Thoracic aorta (tissue), 2 donors: ENCODE measurements around the gene ATXN1. TPM values are rescaled to one million over a fixed set of nuclear protein-coding genes. Genes with fewer than 3 reads are reported as not detected.

ENCODE experiments used
- ATAC-seq: fragments of 150-250 bp; one replicate; pipeline ENCODE4 v1.8.0; 2017; ENCODE audit warnings: low read depth; ENCODE audit not compliant: insufficient number of reproducible peaks, low FRiP score
- DNase-seq: peaks from one replicate; pipeline ENCODE4 v3.0.0-alpha.2; 2020; ENCODE audit warnings: low spot score
- H3K27ac ChIP-seq, 2 donors: fragments of 200-600 bp; sonication (generic); 1 replicate in 1 of 2; 2 replicates in 1 of 2; pipeline ENCODE4 v1.5.1; 2016; ENCODE audit warnings: mild to moderate bottlenecking in 2 of 2, moderate library complexity in 2 of 2
- H3K27me3 ChIP-seq: fragments of 200-600 bp; sonication (generic); replicated peaks from 2 replicates; pipeline ENCODE4 v1.6.0; 2016; ENCODE audit warnings: mild to moderate bottlenecking; ENCODE audit not compliant: insufficient read depth
- H3K36me3 ChIP-seq: fragments of 200-600 bp; sonication (generic); one replicate; pipeline ENCODE4 v1.5.1; 2016
- H3K4me1 ChIP-seq, 2 donors: fragments of 200-600 bp; sonication (generic); 1 replicate in 1 of 2; 2 replicates in 1 of 2; pipeline versions ENCODE4 v1.5.1 to v1.6.0; 2016; ENCODE audit warnings: low read depth in 2 of 2, mild to moderate bottlenecking in 1 of 2; ENCODE audit not compliant: control insufficient read depth in 1 of 2
- H3K4me3 ChIP-seq: fragments of 200-600 bp; sonication (generic); 2 replicates; pipeline ENCODE4 v1.5.1; 2016; ENCODE audit warnings: mild to moderate bottlenecking
- H3K9me3 ChIP-seq: fragments of 200-600 bp; sonication (generic); 2 replicates; pipeline ENCODE4 v1.5.1; 2016
- total RNA-seq, 2 donors: library from RNA; depleted of rRNA; stranded (reverse); fragments of >200 nt; gene quantifications; one replicate each; pipeline versions ENCODE4 v1.1.0 to v1.2.3, GENCODE V29; 2016
- TF ChIP-seq, protein P1 (sequence below): fragments of 200-600 bp; sonication (generic); IDR thresholded peaks from one replicate; pipeline ENCODE4 v1.5.1; 2019; ENCODE audit warnings: antibody characterized with exemption

ATXN1 gene
- total RNA-seq, 2 donors from 2014 or later, result 59.8 to 62.4 TPM

DNA sequence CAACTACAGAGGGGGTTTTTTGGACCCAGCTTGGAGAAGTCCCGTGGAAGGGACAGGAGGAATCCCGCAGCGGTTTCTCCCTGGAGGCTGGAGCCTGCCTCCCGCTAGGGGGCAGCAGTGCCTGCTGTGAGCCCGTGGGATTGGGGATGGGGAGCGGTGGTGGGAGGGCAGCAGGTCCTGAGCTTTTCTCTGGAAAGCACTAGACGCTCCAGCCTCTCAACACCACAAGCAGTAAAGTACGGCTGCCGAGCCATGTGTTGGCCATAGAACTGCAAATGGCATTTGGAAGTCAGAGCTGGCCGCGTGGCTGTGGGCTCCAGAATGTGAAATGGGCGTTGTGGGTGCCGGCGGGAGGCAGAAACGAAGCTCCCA lies 475.1 kb downstream of the ATXN1 start:
- TF ChIP-seq, protein P1, sequence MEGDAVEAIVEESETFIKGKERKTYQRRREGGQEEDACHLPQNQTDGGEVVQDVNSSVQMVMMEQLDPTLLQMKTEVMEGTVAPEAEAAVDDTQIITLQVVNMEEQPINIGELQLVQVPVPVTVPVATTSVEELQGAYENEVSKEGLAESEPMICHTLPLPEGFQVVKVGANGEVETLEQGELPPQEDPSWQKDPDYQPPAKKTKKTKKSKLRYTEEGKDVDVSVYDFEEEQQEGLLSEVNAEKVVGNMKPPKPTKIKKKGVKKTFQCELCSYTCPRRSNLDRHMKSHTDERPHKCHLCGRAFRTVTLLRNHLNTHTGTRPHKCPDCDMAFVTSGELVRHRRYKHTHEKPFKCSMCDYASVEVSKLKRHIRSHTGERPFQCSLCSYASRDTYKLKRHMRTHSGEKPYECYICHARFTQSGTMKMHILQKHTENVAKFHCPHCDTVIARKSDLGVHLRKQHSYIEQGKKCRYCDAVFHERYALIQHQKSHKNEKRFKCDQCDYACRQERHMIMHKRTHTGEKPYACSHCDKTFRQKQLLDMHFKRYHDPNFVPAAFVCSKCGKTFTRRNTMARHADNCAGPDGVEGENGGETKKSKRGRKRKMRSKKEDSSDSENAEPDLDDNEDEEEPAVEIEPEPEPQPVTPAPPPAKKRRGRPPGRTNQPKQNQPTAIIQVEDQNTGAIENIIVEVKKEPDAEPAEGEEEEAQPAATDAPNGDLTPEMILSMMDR, result peak; percentile 68
- Histone ChIP-seq H3K27me3 (no peaks in the 10 kb centered on the region), H3K4me3 (no peak overlapping the region), H3K27ac (no peak overlapping the region), H3K36me3 (peaks cover 2% of the 10 kb centered on the region), H3K4me1 (no peaks in the 10 kb centered on the region), H3K9me3 (no peaks in the 10 kb centered on the region)
- ATAC-seq (no peak), DNase-seq (no peak)

DNA sequence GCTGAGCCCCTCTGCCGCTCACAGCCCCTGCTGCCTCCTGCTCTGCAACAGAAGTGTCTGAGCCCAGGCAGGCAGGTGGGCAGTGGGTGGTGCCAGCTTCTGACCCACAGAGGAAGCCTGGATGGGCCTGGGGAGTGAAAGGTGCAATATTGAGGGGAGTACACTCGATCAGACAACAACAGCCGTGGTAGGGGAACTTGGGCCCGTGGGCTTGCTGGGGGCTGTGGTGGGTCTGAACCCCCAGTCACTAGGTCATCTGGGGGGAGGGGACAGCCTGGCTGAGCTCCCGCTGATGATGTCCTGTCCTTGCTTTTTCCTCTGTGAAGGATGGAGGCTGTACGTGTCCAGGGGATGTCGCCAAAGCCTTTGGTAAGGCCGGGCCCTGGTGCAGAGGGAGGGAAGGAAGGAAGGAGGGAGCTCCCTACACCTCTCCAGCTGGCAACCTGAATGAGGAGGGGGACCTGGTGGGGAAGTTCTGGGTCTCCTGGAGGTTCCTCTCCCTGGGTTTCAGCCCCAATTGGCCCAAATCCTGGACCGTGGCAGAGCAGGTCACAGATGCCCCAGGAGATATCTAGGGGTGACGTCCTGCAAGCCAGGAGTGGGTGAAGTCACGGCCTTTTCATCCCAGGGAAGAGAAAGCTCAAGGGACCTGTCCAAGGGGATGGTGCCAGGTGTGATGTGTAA lies 475.7 kb downstream of the ATXN1 start:
- Histone ChIP-seq H3K9me3 (no peaks in the 10 kb centered on the region), H3K27ac (no peak overlapping the region), H3K27me3 (no peaks in the 10 kb centered on the region), H3K36me3 (peaks cover 2% of the 10 kb centered on the region), H3K4me1 (no peaks in the 10 kb centered on the region), H3K4me3 (no peak overlapping the region)
- DNase-seq (no peak), ATAC-seq (no peak)
- TF ChIP-seq, protein P1, result no peak

DNA sequence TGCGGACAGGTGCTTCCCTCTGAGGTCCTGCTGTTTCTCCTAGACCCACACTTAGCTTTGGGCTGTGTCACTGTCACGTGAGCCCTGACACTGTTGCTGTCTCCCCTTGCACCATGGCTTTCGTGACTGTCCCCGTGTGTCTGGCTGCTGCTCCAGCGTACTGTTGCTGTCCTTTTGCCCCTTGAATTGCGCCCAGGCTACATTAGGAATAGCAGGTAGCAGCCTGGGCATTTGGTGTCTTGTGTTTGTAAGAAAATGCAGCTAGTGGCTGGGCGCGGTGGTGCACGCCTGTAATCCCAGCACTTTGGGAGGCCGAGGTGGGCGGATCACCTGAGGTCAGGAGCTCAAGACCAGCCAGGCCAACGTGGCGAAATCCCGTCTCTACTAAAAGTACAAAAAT lies 476.8 kb downstream of the ATXN1 start:
- Histone ChIP-seq H3K9me3 (no peaks in the 10 kb centered on the region), H3K27me3 (no peaks in the 10 kb centered on the region), H3K4me1 (no peaks in the 10 kb centered on the region), H3K4me3 (no peak overlapping the region), H3K27ac (no peak overlapping the region), H3K36me3 (peaks cover 1% of the 10 kb centered on the region)
- DNase-seq (no peak), ATAC-seq (no peak)
- TF ChIP-seq, protein P1, result no peak

DNA sequence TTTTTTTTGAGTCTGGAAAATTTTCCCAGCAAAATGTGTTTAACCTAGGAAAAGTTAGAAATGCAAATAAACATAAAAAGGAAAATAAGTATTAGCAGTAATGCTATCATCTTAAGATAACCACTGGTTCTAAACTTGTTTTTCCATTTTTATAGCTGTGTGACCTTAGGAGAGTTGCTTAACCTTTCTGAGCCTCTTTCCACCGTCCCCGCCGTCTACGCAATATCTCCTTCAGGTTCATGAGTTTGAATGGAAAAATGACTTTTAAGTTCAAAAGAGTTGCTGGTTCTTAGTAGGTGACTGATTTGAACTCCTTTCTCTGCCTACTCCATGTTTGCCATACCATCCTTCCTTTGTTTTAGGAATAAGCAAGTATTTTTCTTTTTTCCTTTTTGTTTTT lies 478.9 kb downstream of the ATXN1 start:
- Histone ChIP-seq H3K4me3 (no peak overlapping the region), H3K4me1 (peaks cover 5 to 15% of the 10 kb centered on the region in 2 donors), H3K36me3 (no peaks in the 10 kb centered on the region), H3K27ac (no peak overlapping the region), H3K27me3 (no peaks in the 10 kb centered on the region), H3K9me3 (no peaks in the 10 kb centered on the region)
- TF ChIP-seq, protein P1, result no peak
- DNase-seq (no peak), ATAC-seq (no peak)

DNA sequence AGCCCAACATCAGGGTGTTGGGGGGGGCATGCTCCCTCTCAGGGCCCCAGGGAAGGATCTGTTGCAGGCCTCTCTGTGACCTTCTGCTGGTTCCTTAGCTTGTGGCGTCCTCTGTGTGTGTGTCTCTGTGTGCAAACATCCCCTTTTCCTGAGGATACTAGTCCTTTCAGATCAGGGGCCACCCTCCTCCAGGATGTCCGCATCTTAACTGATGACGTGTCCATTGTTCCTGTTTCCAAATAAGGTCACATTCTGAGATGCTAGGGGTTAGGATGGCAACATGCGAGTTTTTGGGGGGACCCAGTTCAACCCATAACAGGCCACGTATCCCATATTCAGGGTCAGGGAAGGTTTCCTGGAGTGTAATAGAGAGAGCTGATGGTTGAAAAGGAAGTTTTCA lies 482.0 kb downstream of the ATXN1 start:
- TF ChIP-seq, protein P1, result no peak
- DNase-seq, result no peak
- Histone ChIP-seq H3K4me1 (peaks cover 5 to 33% of the 10 kb centered on the region in 2 donors), H3K27me3 (no peaks in the 10 kb centered on the region), H3K9me3 (no peaks in the 10 kb centered on the region), H3K27ac (no peak overlapping the region), H3K4me3 (no peak overlapping the region), H3K36me3 (no peaks in the 10 kb centered on the region)
- no peak for ATAC-seq
